H1 (cell line): ENCODE measurements around the gene MAP3K1. TPM values are rescaled to one million over a fixed set of nuclear protein-coding genes. Genes with fewer than 3 reads are reported as not detected.

ENCODE experiments used
- CTCF ChIA-PET: fragments of 300-600 bp; sonication (Branson Sonifier 250); formaldehyde crosslinking; loops from one replicate; lab custom pipeline; 2021; ENCODE audit not compliant: partially characterized antibody; lab: Charles Lee
- POLR2A ChIA-PET: fragments of 300-600 bp; sonication (Branson Sonifier 250); formaldehyde crosslinking; loops from one replicate; lab custom pipeline; 2021; ENCODE audit warnings: inconsistent platforms; ENCODE audit not compliant: partially characterized antibody; lab: Charles Lee
- DNase-seq, 2 experiments: peaks; one replicate each; pipeline versions ENCODE4 v3.0.0 to v3.0.0-alpha.2; 2010 to 2022; ENCODE audit warnings: low spot score in 2 of 2, low read depth in 1 of 2, mixed read lengths in 1 of 2
- FAIRE-seq: peaks from 2 replicates; lab custom pipeline; 2011; peaks lifted over from hg19 to GRCh38; lab: Jason Lieb, UNC
- H2AFZ ChIP-seq: 2 replicates; pipeline ENCODE4 v1.8.1; 2012; ENCODE audit warnings: low read length, inconsistent platforms
- H2AK5ac ChIP-seq: 2 replicates; pipeline ENCODE4 v1.6.1; 2013; ENCODE audit warnings: low read depth, low read length
- H2BK120ac ChIP-seq: replicated peaks from 2 replicates; pipeline ENCODE3; 2013; ENCODE audit warnings: low read depth, low read length, inconsistent platforms
- H2BK12ac ChIP-seq: 2 replicates; pipeline ENCODE4 v1.6.1; 2013; ENCODE audit warnings: low read depth, low read length
- H2BK15ac ChIP-seq: 2 replicates; pipeline ENCODE4 v1.6.1; 2013; ENCODE audit warnings: low read length
- H2BK20ac ChIP-seq: 2 replicates; pipeline ENCODE4 v1.6.1; 2013; ENCODE audit warnings: low read length
- H2BK5ac ChIP-seq: 2 replicates; pipeline ENCODE4 v1.6.1; 2013; ENCODE audit warnings: low read depth, low read length
- H3K14ac ChIP-seq: 2 replicates; pipeline ENCODE4 v1.6.1; 2013; ENCODE audit warnings: inconsistent platforms; ENCODE audit not compliant: insufficient read length
- H3K18ac ChIP-seq: 2 replicates; pipeline ENCODE4 v1.6.1; 2013; ENCODE audit warnings: low read length; ENCODE audit errors: extremely low read depth
- H3K23ac ChIP-seq: 2 replicates; pipeline ENCODE4 v1.6.1; 2013; ENCODE audit warnings: inconsistent platforms; ENCODE audit not compliant: insufficient read length
- H3K23me2 ChIP-seq: 2 replicates; pipeline ENCODE4 v1.6.1; 2013; ENCODE audit warnings: low read depth, low read length
- H3K27ac ChIP-seq: 2 replicates; pipeline ENCODE4 v1.6.1; 2011; ENCODE audit warnings: low read depth, low read length, inconsistent platforms
- H3K27me3 ChIP-seq, 4 experiments: replicated peaks in 1 of 4; 1 replicate in 1 of 4; 2 replicates in 3 of 4; pipeline versions ENCODE4 v1.6.1 to v1.8.1; 2011 to 2013; ENCODE audit warnings: low read length in 3 of 4, mild to moderate bottlenecking in 3 of 4, inconsistent platforms in 2 of 4, mixed read lengths in 2 of 4, moderate library complexity in 1 of 4; ENCODE audit not compliant: control insufficient read depth in 3 of 4, insufficient read depth in 3 of 4; ENCODE audit errors: extremely low read depth in 1 of 4
- H3K36me3 ChIP-seq, 4 experiments: 2 replicates each; pipeline versions ENCODE4 v1.6.1 to v1.8.1; 2011 to 2013; ENCODE audit warnings: mild to moderate bottlenecking in 4 of 4, low read length in 3 of 4, moderate library complexity in 2 of 4, control low read depth in 1 of 4, inconsistent platforms in 1 of 4; ENCODE audit not compliant: insufficient read depth in 4 of 4, control insufficient read depth in 2 of 4
- H3K4ac ChIP-seq: replicated peaks from 2 replicates; pipeline ENCODE3; 2013; ENCODE audit warnings: low read length, low read depth, mixed read lengths, inconsistent platforms; ENCODE audit not compliant: insufficient read length
- H3K4me1 ChIP-seq, 4 experiments: replicated peaks in 1 of 4; 1 replicate in 1 of 4; 2 replicates in 3 of 4; pipeline versions ENCODE4 v1.6.1 to v1.8.1; 2011 to 2013; ENCODE audit warnings: low read length in 3 of 4, inconsistent platforms in 2 of 4, mixed read lengths in 1 of 4; ENCODE audit not compliant: insufficient read depth in 4 of 4, control insufficient read depth in 3 of 4
- H3K4me2 ChIP-seq, 2 experiments: 2 replicates each; pipeline versions ENCODE4 v1.6.1 to v1.8.1; 2011 to 2013; ENCODE audit warnings: low read depth in 2 of 2, low read length in 2 of 2, control low read depth in 1 of 2, inconsistent platforms in 1 of 2, mild to moderate bottlenecking in 1 of 2; ENCODE audit not compliant: insufficient read depth in 1 of 2
- H3K4me3 ChIP-seq, 4 experiments: fragments of 200-600, 300-600 bp in 1 of 4; sonication (generic), shearing (Covaris generic), sonication (Bioruptor Twin) in 1 of 4; 2 replicates each; pipeline versions ENCODE4 v1.5.1 to v1.8.1; 2011 to 2016; ENCODE audit warnings: low read length in 4 of 4, low read depth in 3 of 4, control low read depth in 2 of 4, inconsistent platforms in 2 of 4, mild to moderate bottlenecking in 2 of 4, mixed read lengths in 1 of 4, moderate library complexity in 1 of 4; ENCODE audit not compliant: insufficient read depth in 2 of 4; ENCODE audit errors: extremely low read depth in 1 of 4
- H3K56ac ChIP-seq: replicated peaks from 2 replicates; pipeline ENCODE3; 2013; ENCODE audit warnings: low read depth, mild to moderate bottlenecking, mixed read lengths, low read length, inconsistent platforms; ENCODE audit not compliant: insufficient read length
- H3K79me1 ChIP-seq: 2 replicates; pipeline ENCODE4 v1.6.1; 2013; ENCODE audit warnings: low read depth, low read length, control low read depth
- H3K79me2 ChIP-seq, 2 experiments: 2 replicates each; pipeline versions ENCODE4 v1.6.1 to v1.8.1; 2012 to 2013; ENCODE audit warnings: low read length in 2 of 2, mild to moderate bottlenecking in 2 of 2, inconsistent platforms in 1 of 2; ENCODE audit not compliant: insufficient read depth in 2 of 2, control insufficient read depth in 1 of 2
- H3K9ac ChIP-seq, 4 experiments: replicated peaks in 1 of 4; 1 replicate in 1 of 4; 2 replicates in 3 of 4; pipeline versions ENCODE4 v1.6.1 to v1.8.1; 2011 to 2013; ENCODE audit warnings: low read depth in 3 of 4, low read length in 3 of 4, control low read depth in 2 of 4, mild to moderate bottlenecking in 2 of 4, moderate library complexity in 2 of 4, inconsistent platforms in 1 of 4; ENCODE audit errors: extremely low read depth in 1 of 4
- H3K9me3 ChIP-seq, 2 experiments: 2 replicates each; pipeline versions ENCODE4 v1.6.1 to v1.8.1; 2012 to 2013; ENCODE audit warnings: mild to moderate bottlenecking in 2 of 2, moderate library complexity in 2 of 2, control low read depth in 1 of 2, inconsistent platforms in 1 of 2, low read depth in 1 of 2, low read length in 1 of 2, mixed read lengths in 1 of 2; ENCODE audit not compliant: insufficient read depth in 2 of 2
- H4K20me1 ChIP-seq, 2 experiments: replicated peaks in 1 of 2; 2 replicates each; pipeline versions ENCODE3 to v1.8.1; 2011 to 2013; ENCODE audit warnings: inconsistent platforms in 2 of 2, low read length in 2 of 2, mild to moderate bottlenecking in 1 of 2; ENCODE audit not compliant: insufficient read depth in 2 of 2, control insufficient read depth in 1 of 2
- H4K5ac ChIP-seq: 2 replicates; pipeline ENCODE4 v1.6.1; 2013; ENCODE audit warnings: low read length, low read depth, mixed read lengths, inconsistent platforms; ENCODE audit not compliant: insufficient read length
- H4K8ac ChIP-seq: 2 replicates; pipeline ENCODE4 v1.8.0; 2013; ENCODE audit warnings: mild to moderate bottlenecking, moderate library complexity, low read length, inconsistent platforms; ENCODE audit not compliant: insufficient read depth; ENCODE audit errors: extremely low read depth
- H4K91ac ChIP-seq: replicated peaks from 2 replicates; pipeline ENCODE3; 2013; ENCODE audit warnings: low read length, mixed read lengths, inconsistent platforms; ENCODE audit not compliant: insufficient read length
- BACH1 ChIP-seq: IDR thresholded peaks from 2 replicates; pipeline ENCODE4 v1.6.1; 2012; ENCODE audit warnings: low read length, improper control_type of control experiment
- GABPA ChIP-seq: IDR thresholded peaks from 2 replicates; pipeline ENCODE4 v1.6.1; 2011; ENCODE audit warnings: mild to moderate bottlenecking, low read length, moderate library complexity, borderline replicate concordance; ENCODE audit not compliant: insufficient read depth
- RAD21 ChIP-seq, 2 experiments: IDR thresholded peaks in 1 of 2; conservative IDR thresholded peaks in 1 of 2; 2 replicates each; pipeline ENCODE4 v1.6.1; 2011; ENCODE audit warnings: low read depth in 2 of 2, low read length in 2 of 2, improper control_type of control experiment in 1 of 2, inconsistent platforms in 1 of 2, mild to moderate bottlenecking in 1 of 2, moderate library complexity in 1 of 2
- SIN3A ChIP-seq, 2 experiments: IDR thresholded peaks in 1 of 2; conservative IDR thresholded peaks in 1 of 2; 2 replicates each; pipeline ENCODE4 v1.6.1; 2011 to 2012; ENCODE audit warnings: low read length in 2 of 2, improper control_type of control experiment in 1 of 2, low read depth in 1 of 2, mild to moderate bottlenecking in 1 of 2
- SUZ12 ChIP-seq: fragments of 200-600 bp; sonication (generic); IDR thresholded peaks from 2 replicates; pipeline ENCODE4 v1.6.1; 2012; ENCODE audit warnings: mild to moderate bottlenecking, inconsistent platforms, low read length, moderate library complexity, mixed read lengths
- WGBS, 2 experiments: shearing (Covaris generic) in 1 of 2; methylation state at CpG; one replicate each; pipeline versions ENCODE4 v1.1.6 to v1.1.7; 2013 to 2015; ENCODE audit warnings: low lambda C conversion rate in 2 of 2, mixed read lengths in 2 of 2, inconsistent platforms in 1 of 2, low coverage in 1 of 2, missing lambda C conversion rate in 1 of 2; ENCODE audit not compliant: insufficient replicate concordance in 2 of 2, insufficient coverage in 1 of 2, insufficient read length in 1 of 2; ENCODE audit errors: extremely low coverage in 1 of 2, missing lambda C conversion rate in 1 of 2; 5-methylcytosine and 5-hydroxymethylcytosine counted together
- polyA plus RNA-seq, 7 experiments: library from polyadenylated mRNA; depleted of rRNA in 3 of 7; stranded (reverse) in 5 of 7; unstranded in 2 of 7; fragments of >200 nt in 5 of 7; fragments of 200-250 nt in 2 of 7; gene quantifications; 1 replicate in 5 of 7; 2 replicates in 1 of 7; 4 replicates in 1 of 7; pipeline versions ENCODE4 v1.2.1 to v1.2.3, GENCODE V29; 2011 to 2013; ENCODE audit warnings: missing spikeins in 2 of 7, mixed read lengths in 2 of 7
- total RNA-seq: library from RNA; stranded (reverse); fragmentation: NEBNext Ultra II Directional; extraction: Animal tissue kit (Norgen Biotek cat#: 25700); gene quantifications from 2 replicates; pipeline ENCODE4 v1.2.1, GENCODE V29; 2021
- TF ChIP-seq, protein P1 (sequence below), 3 experiments: IDR thresholded peaks; 1 replicate in 2 of 3; 2 replicates in 1 of 3; pipeline versions ENCODE4 v1.5.1 to v1.6.1; 2011; ENCODE audit warnings: low read length in 3 of 3, mild to moderate bottlenecking in 3 of 3, inconsistent platforms in 2 of 3, low read depth in 1 of 3, moderate library complexity in 1 of 3; ENCODE audit not compliant: insufficient read depth in 1 of 3; ENCODE audit errors: control extremely low read depth in 1 of 3
- TF ChIP-seq, protein P2 (sequence below): IDR thresholded peaks from 2 replicates; pipeline ENCODE4 v1.6.1; 2012; ENCODE audit warnings: low read length, inconsistent platforms

Gene MAP3K1
- total and polyA plus RNA-seq, 2 of the 8 experiments (the other 6 are each of a cell fraction or from before 2014, with no cell fraction given) = 3.9 to 11.8 TPM

DNA sequence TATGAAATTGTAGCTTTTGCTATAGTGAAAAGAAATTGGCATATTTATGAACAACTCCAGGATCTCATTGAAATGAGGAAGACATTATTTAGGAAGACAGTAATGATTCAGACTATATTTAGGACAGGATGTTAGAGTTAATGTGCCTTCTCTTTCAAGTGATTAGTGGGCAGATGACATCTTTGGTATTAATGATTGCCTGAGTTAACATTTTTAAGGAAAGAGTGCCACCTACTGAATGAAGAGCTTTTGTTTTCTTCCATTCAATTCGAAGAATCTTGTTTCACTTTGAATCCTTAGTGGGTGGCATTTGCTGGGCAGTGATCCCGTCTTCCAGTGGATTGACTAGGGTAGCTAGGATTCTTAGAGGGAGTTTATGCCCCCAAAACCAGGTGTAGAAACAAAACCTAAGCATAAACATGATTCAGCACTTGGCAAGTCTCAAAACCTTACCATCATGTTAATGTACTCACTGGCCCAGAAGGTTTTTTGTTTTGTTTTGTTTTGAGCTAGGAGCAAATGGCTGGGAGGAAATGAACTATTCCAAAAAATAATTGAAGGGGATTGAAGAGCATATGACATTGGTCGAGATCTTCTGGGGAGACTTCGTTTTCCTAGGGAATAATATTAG is 23.2 kb downstream of the MAP3K1 start:
- H4K20me1 ChIP-seq = no peaks in the 10 kb centered on the region
- CTCF ChIA-PET = interaction anchor here (0.5 to 11.2 kb wide), 40 partner anchors 9 to 902 kb away, joined by 3 to 146 read pairs (median 4); partner anchors contain the start of gene MAP3K1
- peaks cover 0 to 94% of the 10 kb centered on the region in 2 experiments; a peak in 3 of 4 replicates for H3K79me2 ChIP-seq
- no peaks in the 10 kb centered on the region for H3K23me2 ChIP-seq
- H2BK20ac ChIP-seq = no peak overlapping the region
- H4K5ac ChIP-seq = no peak overlapping the region
- POLR2A ChIA-PET = no interaction called here
- H4K91ac ChIP-seq = no peak overlapping the region
- no peak overlapping the region for H2AFZ ChIP-seq
- H3K27ac ChIP-seq = no peak overlapping the region
- no peak overlapping the region for H2BK12ac ChIP-seq
- H3K23ac ChIP-seq = no peak overlapping the region
- H3K4me1 ChIP-seq = peaks cover 0 to 15% (median 3%) of the 10 kb centered on the region in 4 experiments; a peak in 3 of 7 replicates
- H2AK5ac ChIP-seq = no peak overlapping the region
- no peak overlapping the region for H3K18ac ChIP-seq
- 38% methylated on average over 4 of the region's 4 CpGs; no CpG with 5 or more reads in 1 of the 2 experiments for WGBS, 2 experiments
- H3K79me1 ChIP-seq = no peaks in the 10 kb centered on the region; the same call in 1 of the 2 replicates
- no peaks in the 10 kb centered on the region for H3K36me3 ChIP-seq
- H3K4me2 ChIP-seq = no peak overlapping the region
- no peak overlapping the region for H3K4ac ChIP-seq
- no peaks in the 10 kb centered on the region for H3K9me3 ChIP-seq
- no peak overlapping the region for H3K4me3 ChIP-seq
- no peak overlapping the region for H2BK120ac ChIP-seq
- no peak overlapping the region for H3K56ac ChIP-seq
- no peak overlapping the region for H2BK5ac ChIP-seq
- peak overlapping the region in 1 of 4 experiments; percentile 49; a peak in 1 of 7 replicates for H3K9ac ChIP-seq
- DNase-seq = no peak
- peak; percentile 95 for FAIRE-seq
- H3K27me3 ChIP-seq = no peaks in the 10 kb centered on the region
- no peak overlapping the region for H2BK15ac ChIP-seq
- H4K8ac ChIP-seq = no peak overlapping the region
- no peak overlapping the region for H3K14ac ChIP-seq
- TF ChIP-seq GABPA (no peak), SUZ12 (no peak), SIN3A (conservative IDR thresholded peaks at IDR 0.05 in 1 of 2, IDR thresholded peaks at IDR 0.05 in 1 of 2; ENCODE audit: low read depth in 1 of 2, low read length in 2 of 2) (no peak), BACH1 (peak; percentile 23; the same call in 1 of the 2 replicates), RAD21 (IDR thresholded peaks at IDR 0.05 in 1 of 2, conservative IDR thresholded peaks at IDR 0.05 in 1 of 2; ENCODE audit: low read depth in 2 of 2, low read length in 2 of 2) (peak; percentile 81 to 85)
- TF ChIP-seq, protein P1, sequence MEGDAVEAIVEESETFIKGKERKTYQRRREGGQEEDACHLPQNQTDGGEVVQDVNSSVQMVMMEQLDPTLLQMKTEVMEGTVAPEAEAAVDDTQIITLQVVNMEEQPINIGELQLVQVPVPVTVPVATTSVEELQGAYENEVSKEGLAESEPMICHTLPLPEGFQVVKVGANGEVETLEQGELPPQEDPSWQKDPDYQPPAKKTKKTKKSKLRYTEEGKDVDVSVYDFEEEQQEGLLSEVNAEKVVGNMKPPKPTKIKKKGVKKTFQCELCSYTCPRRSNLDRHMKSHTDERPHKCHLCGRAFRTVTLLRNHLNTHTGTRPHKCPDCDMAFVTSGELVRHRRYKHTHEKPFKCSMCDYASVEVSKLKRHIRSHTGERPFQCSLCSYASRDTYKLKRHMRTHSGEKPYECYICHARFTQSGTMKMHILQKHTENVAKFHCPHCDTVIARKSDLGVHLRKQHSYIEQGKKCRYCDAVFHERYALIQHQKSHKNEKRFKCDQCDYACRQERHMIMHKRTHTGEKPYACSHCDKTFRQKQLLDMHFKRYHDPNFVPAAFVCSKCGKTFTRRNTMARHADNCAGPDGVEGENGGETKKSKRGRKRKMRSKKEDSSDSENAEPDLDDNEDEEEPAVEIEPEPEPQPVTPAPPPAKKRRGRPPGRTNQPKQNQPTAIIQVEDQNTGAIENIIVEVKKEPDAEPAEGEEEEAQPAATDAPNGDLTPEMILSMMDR (IDR thresholded peaks at IDR 0.05; ENCODE audit: control extremely low read depth in 1 of 3, insufficient read depth in 1 of 3, low read depth in 1 of 3, low read length in 3 of 3) = peak in 2 of 3 experiments; percentile 26 to 49; a peak in 2 of 4 replicates
- TF ChIP-seq, protein P2, sequence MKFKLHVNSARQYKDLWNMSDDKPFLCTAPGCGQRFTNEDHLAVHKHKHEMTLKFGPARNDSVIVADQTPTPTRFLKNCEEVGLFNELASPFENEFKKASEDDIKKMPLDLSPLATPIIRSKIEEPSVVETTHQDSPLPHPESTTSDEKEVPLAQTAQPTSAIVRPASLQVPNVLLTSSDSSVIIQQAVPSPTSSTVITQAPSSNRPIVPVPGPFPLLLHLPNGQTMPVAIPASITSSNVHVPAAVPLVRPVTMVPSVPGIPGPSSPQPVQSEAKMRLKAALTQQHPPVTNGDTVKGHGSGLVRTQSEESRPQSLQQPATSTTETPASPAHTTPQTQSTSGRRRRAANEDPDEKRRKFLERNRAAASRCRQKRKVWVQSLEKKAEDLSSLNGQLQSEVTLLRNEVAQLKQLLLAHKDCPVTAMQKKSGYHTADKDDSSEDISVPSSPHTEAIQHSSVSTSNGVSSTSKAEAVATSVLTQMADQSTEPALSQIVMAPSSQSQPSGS = no peak
